RWPE2 (cell line): ENCODE results near the gene TCERG1L.

Source experiments
- ATAC-seq: fragments of 200-7000 bp; cut with Tn5 transposase; 3 replicates; pipeline ENCODE4 v1.9.1; 2021; ENCODE audit warnings: low read depth
- DNase-seq: peaks from one replicate; pipeline ENCODE4 v3.0.0-alpha.2; 2020; ENCODE audit warnings: low spot score
- H3K27ac ChIP-seq: fragments of 450-650 bp; 2 replicates; pipeline ENCODE4 v1.5.1; 2017; ENCODE audit warnings: mild to moderate bottlenecking; ENCODE audit not compliant: poor library complexity, severe bottlenecking
- H3K27me3 ChIP-seq: fragments of 250-450 bp; sonication (Bioruptor Pico); 2 replicates; pipeline ENCODE4 v1.5.1; 2021; ENCODE audit warnings: mild to moderate bottlenecking, moderate library complexity; ENCODE audit not compliant: insufficient read depth, poor library complexity, severe bottlenecking
- H3K36me3 ChIP-seq: fragments of 250-450 bp; sonication (Bioruptor Pico); 2 replicates; pipeline ENCODE4 v1.5.1; 2020; ENCODE audit warnings: low read depth, mild to moderate bottlenecking, moderate library complexity
- H3K4me1 ChIP-seq: fragments of 250-450 bp; sonication (Bioruptor Pico); 2 replicates; pipeline ENCODE4 v1.5.1; 2021; ENCODE audit warnings: mild to moderate bottlenecking, moderate library complexity; ENCODE audit not compliant: insufficient read depth, poor library complexity, severe bottlenecking
- H3K4me3 ChIP-seq: fragments of 250-450 bp; sonication (Bioruptor Pico); 2 replicates; pipeline ENCODE4 v1.5.1; 2021; ENCODE audit warnings: mild to moderate bottlenecking, moderate library complexity; ENCODE audit not compliant: severe bottlenecking
- H3K9me3 ChIP-seq: fragments of 250-450 bp; sonication (Bioruptor Pico); 2 replicates; pipeline ENCODE4 v1.5.1; 2021; ENCODE audit warnings: mild to moderate bottlenecking, moderate library complexity; ENCODE audit not compliant: severe bottlenecking
- CTCF ChIP-seq: fragments of 450-650 bp; IDR thresholded peaks from one replicate; pipeline ENCODE4 v1.5.1; 2017; ENCODE audit warnings: mild to moderate bottlenecking, moderate library complexity; ENCODE audit not compliant: poor library complexity, severe bottlenecking

TCERG1L gene

DNA sequence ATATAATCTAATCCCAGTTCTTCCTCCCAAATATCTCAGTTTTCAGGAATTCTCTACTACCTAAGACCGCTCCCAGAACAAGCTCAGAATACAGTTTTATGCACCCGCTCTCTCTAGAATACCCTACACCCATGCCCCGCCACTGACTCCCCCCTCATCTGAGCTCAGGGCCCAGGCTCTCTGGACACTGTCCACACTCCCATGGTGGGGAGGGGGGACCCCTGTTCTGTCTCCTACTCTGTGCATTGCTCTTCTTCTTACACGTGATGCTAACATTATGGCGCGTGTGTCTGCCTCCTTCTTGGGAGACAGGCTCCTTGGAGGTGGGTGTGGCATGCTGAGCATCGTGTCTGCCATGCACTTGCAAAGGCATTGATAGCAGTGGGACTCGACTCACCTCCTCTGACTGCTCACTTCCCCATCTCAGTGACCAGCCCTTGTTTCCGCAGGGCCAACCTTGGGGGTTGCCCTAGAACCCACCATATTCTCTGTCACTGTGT lies 127.9 kb downstream of the TCERG1L start:
- no peak for TF ChIP-seq CTCF
- H3K4me3 ChIP-seq = no peak overlapping the region
- no peak for DNase-seq
- no peaks in the 10 kb centered on the region for H3K27me3 ChIP-seq
- H3K9me3 ChIP-seq = no peaks in the 10 kb centered on the region
- no peaks in the 10 kb centered on the region for H3K36me3 ChIP-seq
- no peaks in the 10 kb centered on the region for H3K4me1 ChIP-seq
- no peak overlapping the region for H3K27ac ChIP-seq
- ATAC-seq = no peak

- H3K4me3 ChIP-seq = no peak overlapping the region
- DNase-seq (no peak), ATAC-seq (no peak)
- H3K27me3 ChIP-seq = no peaks in the 10 kb centered on the region
- H3K36me3 ChIP-seq = no peaks in the 10 kb centered on the region
- peaks cover 2% of the 10 kb centered on the region for H3K9me3 ChIP-seq
- H3K27ac ChIP-seq = no peak overlapping the region
- TF ChIP-seq CTCF = no peak
- H3K4me1 ChIP-seq = no peaks in the 10 kb centered on the region
These were observed 130.1 kb downstream of the TCERG1L start for GRCh38 chr10:131181456-131181855.

GRCh38 chr10:131180740-131181415 lies 130.6 kb downstream of the TCERG1L start:
- no peak for DNase-seq
- H3K4me3 ChIP-seq = no peak overlapping the region
- no peaks in the 10 kb centered on the region for H3K36me3 ChIP-seq
- H3K27me3 ChIP-seq = no peaks in the 10 kb centered on the region
- H3K9me3 ChIP-seq = peaks cover 2% of the 10 kb centered on the region
- no peak for TF ChIP-seq CTCF
- no peaks in the 10 kb centered on the region for H3K4me1 ChIP-seq
- H3K27ac ChIP-seq = no peak overlapping the region
- ATAC-seq = no peak

DNA sequence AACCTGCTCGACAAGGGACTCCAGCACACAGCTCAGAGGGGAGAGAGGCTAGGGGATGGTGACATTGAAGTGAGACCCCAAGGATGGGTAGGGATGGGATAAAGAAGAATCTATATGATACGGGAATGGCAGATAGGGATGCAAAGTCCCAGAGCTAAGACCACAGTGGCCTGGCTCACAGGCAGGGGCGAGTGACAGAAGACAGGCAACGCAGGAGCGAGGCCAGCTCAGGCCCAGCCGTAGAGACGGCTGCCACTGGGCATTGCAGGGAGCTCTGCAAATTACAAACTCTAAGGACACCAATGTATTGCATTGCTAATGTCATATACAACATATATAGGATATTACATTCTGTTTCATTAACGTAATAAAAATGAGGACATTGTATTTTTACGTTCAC lies 131.4 kb downstream of the TCERG1L start:
- H3K9me3 ChIP-seq = peaks cover 2% of the 10 kb centered on the region
- no peak for ATAC-seq

More for the DNA sequence above, 131.4 kb downstream of the TCERG1L start:
- Histone ChIP-seq H3K4me1 (no peaks in the 10 kb centered on the region), H3K27ac (no peak overlapping the region), H3K4me3 (no peak overlapping the region), H3K36me3 (no peaks in the 10 kb centered on the region), H3K27me3 (no peaks in the 10 kb centered on the region)
- no peak for DNase-seq
- TF ChIP-seq CTCF = no peak
